Fibroblast of the conjunctiva (primary cell): ENCODE data around the gene IGFLR1.

Experiments used
- DNase-seq: peaks from one replicate; pipeline ENCODE4 v3.0.0-alpha.2; 2010; ENCODE audit warnings: low read depth

The IGFLR1 gene

DNA sequence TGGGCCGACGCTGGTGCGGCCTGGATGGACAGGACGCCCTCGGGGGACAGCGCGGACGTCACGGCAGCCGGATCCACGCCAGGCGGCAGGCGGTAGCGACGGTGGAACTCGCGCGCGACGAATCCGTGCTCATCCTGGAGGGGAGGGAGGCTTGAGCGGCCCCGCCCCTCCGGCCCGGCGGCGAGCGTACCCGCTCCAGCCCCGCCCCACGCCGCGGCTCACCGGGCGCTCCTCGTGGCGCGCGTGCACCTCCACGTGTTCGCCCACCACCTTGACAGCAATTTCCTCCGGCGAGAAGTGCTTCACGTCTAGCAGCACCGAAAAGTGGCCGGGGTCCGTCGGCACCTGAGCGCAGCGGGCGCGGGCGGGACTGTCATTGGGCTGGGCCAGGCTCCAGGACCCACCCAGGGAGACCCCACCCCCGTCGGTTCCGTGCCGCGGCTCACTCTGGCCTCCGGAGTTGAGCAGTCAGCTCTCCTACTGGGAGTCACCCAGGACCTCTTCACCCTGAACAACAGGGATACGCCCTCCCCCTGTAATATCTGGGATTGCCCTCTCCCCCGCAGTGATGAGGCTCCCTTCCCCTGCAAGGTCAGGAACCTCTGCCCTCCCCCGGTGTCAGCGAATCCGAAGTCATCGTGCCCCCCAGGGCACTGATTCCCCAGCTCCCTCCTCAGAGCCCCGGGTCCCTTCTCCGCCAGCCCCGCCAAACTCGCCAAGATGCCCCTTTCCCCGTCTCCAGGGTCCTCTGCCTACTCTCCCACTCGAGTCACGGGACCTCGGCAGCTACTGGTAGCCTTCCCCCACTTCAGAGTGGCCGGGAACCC lies 13.5 kb upstream of the IGFLR1 start:
- DNase-seq, result peak; percentile 83

DNA sequence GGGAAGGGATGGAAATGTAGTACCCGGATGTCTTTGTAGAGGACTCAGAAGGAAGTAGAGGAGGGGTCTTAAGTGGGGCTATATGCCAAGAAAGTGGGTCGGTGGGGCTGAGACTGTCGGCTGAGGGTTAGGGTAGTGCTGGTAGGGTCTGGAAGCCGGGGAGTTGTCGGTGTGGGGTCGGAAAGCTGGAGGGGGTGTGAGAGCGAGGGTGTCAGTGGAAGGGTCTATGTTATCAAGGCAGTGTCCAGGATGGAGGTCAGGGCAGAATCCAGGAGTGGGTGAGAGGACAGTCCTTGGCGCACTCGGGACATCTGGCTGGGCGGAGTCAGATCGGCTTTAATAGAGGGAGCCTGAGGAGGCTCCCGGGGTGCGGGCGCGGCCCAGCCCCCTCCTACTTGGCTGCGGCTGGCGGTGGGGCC lies 12.9 kb upstream of the IGFLR1 start:
- no peak for DNase-seq

DNA sequence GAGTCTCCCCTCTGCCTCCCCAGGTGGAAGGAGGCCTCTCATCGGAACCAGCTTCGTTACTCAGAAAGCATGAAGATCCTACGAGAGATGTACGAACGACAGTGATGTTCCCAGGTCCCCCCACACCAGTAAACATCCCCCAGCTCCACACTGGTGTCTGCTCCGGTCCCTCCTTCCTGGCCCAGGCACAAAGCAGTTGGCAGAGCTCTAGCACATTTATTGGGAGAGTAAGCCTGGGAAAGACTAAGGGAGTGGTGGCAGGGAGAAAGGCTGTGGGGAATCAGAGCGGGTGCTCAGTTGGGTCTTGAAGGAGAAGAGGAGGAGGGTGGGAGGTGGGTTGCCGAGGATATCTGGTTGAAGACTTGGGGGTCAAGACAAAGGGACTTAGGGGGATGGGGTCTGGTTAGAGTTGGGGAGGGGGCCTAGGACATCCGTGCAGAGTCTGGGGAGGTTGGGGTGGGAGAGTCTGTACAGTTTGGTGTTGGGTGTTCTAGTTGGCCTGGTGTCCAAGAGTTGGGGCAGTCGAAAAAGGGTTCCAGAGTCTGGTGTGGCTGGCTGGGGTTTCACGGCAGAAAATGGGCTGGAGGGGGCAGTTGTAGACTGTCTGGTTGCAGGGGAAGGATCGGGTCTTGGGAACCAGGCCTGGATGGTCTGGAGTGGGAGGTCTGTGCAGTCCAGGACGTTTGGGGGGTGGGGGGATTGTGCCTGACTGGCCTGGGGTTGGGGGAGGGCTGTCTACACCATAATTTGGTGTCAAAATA lies 12.3 kb upstream of the IGFLR1 start:
- no peak for DNase-seq

DNA sequence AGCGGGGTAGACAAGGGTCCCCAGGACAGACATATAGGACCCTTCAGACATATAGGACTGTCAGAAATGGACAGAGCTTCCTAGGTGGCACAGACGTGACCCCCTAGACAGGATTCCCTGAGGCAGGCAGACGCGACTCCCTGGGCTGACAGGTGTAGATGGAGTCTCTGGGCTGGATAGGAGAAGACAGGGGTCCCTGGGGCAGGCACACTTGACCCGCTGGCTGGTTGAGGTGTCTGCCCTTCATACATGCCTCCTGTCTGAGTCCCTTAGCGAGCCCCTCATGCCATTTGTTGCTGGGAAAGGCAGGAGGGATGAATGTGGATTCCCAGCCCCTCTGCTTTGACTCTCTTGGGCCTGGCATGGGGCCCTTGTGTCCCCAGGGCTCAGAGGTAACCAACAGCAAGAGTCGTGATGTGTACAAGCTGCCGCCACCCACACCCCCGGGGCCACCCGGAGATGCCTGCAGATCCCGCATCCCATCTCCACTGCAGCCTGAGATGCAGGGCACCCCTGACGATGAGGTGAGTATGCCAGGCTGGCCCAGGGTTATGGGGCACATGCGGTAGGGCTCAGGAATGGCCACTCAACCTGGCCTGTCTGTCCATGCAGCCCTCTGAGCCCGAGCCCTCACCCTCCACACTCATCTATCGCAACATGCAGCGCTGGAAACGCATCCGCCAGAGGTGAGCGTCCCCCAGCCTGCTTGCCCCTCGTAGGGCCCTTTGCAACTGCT lies 11.6 kb upstream of the IGFLR1 start:
- DNase-seq, result no peak

DNA sequence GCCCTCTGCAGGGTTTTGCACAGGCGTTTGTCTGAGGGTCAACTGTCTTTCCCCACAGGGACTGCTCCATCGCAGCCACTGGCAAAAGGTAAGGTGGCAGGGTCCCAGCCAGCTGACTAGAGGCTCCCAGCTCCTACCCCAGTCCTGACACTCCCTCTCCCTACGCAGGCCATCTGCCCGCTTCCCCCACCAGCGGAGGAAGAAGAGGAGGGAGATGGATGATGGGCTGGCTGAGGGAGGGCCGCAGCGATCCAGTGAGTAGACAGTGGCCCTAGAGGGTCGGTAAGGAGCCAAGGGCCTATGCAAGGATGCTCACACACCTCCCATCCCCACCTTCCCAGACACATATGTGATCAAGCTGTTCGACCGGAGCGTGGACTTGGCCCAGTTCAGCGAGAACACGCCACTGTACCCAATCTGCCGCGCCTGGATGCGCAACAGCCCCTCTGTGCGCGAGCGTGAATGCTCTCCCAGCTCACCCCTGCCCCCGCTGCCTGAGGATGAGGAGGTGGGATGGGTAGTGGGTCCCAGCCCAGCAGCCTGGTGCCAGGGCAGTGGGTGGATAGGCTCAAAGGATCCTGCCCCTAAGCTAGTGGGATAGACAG lies 10.6 kb upstream of the IGFLR1 start:
- DNase-seq, result no peak

DNA sequence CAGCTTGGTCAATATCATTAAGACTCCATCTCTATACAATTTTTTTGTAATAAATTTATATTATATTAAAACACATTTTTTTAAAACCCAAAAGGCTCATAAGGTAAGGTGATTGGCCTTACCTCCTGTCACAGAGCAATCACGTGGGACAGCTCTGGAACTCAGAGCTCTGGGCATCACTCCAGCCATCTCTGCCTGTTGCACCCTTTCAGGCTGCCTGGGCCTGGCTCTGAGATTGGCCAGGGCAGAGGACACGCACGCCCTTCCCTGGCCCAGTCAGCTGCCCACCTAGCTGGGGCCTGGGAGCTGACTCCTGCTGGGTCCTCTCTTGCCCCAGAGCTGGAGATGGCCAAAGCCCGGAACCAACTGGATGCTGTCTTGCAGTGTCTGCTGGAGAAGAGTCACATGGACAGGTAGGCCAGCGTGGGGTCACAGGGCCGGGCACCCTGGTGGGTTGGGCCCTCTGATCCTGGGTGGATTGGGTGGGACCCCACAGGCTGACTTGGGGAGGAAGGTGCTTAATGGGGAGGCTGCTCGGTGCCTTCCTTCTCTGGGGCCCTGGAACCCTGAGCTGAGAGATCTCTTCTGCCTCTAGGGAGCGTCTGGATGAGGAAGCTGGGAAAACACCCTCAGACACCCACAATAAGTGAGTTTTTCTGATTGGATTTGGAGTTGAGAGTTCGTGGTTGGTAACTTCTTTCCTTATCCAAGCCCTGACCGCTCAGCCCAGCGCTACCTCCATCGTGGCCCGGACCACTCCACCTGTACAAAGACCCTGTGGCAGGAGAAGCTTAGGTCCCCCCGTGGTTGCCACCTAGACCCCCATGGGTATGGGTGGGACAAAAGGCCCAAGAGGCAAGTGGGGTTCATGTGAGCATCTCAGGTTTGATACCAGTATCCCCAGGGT lies 9.8 kb upstream of the IGFLR1 start:
- no peak for DNase-seq

DNA sequence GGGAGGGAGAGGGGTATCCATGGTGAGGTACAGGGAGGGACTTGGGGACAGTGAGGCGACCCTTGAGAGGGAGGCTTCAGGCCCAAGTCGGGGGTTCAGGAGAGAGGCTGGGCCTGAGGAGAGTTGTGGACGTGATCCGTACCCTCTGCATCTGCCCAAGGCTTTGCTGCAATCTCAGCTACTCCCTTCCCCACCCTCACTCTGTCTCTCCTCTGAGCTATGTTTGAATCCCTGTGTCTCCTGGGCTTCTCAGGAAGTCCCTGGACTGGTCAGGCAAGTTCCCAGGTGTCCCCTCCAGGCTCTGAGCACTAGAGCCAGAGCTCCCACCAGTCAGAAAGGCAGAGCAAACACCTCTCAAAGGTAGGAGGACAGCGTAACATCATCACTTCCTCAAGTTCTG lies 7.9 kb upstream of the IGFLR1 start:
- DNase-seq, result no peak

DNA sequence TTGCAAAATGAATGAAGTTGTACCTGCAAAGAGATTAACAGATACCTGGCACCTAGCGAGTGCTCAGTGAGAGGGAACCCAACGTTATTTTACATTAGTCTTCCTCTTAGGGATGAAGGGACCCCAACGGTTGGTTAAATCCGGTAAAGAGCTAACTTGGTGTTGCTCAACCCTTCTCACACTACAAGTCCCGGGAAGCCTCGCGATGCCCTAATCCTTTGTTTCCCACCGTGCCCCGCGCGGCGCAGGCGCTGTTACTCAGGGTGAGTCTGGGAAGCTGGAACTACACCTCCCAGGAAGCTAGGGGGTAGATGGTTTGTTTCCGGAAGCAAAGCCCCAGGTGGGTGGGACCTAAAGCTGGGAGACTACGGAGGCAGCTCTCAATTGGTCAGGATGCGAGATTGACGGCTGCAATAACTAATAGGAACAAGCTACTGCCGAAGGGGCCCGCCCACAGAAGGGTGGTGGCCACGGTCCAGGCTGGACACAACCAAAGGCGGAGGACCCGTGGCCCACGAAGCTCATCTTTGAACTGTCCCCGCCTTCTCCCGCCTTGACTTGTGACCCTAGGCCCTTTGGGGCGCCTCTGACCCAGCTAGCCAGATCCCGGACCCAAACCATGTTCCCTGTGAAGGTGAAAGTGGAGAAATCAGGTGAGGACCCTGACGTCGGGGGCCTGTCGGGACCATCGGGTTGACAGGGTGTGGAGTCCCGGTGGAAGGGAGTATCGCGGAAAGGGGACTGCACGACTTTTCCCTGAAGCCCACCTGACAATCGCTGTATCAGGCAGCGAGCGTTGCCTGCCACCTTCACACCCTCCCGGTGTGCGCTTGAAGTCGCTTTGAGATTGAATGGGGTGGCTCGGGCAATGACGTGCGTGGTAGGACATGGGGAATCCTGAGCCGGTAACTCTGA lies 6.1 kb upstream of the IGFLR1 start, which contains the start of gene LIN37:
Gene LIN37, plus strand, starts transcription at position 471 of the 915 bp plus-strand sequence. Its CDS starts 149 bp downstream, at position 620.
- DNase-seq, result peak; percentile 99

DNA sequence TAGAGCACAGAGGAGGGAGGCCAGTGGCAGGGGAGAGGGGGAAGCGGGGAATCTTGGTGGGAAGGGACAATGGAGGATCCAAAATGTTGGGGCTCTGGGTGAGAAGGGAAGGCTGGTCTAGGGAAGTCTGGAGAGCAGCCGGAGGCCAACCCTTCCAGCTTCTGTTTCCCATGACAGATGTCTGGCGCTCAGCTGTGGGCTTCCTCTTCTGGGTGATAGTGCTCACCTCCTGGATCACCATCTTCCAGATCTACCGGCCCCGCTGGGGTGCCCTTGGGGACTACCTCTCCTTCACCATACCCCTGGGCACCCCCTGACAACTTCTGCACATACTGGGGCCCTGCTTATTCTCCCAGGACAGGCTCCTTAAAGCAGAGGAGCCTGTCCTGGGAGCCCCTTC lies 4.3 kb upstream of the IGFLR1 start:
- DNase-seq, result no peak

DNA sequence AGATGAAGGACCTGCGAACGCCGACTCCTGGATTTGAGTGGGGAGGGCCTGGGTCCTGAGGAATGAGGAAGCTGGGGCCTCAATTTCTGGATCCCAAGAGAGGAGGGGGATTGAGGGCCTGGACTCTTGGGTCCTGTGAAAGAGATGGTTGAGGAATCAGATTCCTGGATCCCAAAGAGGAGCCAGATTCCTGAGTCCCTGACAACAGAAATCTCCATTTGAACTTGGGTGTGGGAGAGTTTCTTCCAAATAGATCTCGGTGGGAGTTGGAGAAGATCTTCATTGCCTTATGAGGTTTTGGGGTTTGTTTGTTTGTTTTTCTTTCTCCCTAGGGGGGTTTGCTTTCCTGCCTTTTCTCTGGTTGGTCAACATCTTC lies 3.8 kb upstream of the IGFLR1 start:
- DNase-seq, result no peak

DNA sequence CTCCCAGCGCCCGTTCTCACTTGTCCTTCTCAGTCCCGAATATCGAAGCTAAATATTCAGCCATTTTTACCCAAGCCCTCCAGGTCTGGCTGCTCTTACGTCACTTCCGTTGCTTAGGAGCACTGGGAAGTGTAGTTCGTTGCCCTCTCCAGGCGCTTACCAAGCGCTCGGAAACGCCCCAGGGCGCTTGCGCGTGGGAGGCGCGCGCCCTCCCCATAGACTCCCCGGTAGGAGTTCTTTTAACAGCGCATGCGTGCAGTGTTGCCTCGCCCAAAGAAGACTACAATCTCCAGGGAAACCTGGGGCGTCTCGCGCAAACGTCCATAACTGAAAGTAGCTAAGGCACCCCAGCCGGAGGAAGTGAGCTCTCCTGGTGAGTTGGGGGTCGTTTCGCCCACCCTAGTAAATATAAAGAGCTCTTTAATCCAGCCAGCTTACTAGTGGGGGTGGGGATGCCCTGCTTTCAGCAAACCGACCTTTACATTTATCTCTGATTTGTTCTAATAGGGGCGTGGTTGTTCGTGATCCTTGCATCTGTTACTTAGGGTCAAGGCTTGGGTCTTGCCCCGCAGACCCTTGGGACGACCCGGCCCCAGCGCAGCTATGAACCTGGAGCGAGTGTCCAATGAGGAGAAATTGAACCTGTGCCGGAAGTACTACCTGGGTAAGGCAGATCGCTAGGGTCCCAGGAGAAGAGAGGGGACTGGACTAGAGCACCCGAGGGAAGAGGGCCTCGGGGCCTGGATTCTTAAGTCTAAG lies 3.3 kb upstream of the IGFLR1 start, which contains the start of the genes PSENEN and U2AF1L4:
Gene PSENEN, plus strand, starts transcription at position 324 of the 759 bp plus-strand sequence. Its CDS starts 280 bp downstream, at position 604.
Gene U2AF1L4, minus strand, starts transcription at position 91 of the 759 bp plus-strand sequence. Its CDS starts 27 bp downstream, at position 64.
- peak; percentile 100 for DNase-seq

DNA sequence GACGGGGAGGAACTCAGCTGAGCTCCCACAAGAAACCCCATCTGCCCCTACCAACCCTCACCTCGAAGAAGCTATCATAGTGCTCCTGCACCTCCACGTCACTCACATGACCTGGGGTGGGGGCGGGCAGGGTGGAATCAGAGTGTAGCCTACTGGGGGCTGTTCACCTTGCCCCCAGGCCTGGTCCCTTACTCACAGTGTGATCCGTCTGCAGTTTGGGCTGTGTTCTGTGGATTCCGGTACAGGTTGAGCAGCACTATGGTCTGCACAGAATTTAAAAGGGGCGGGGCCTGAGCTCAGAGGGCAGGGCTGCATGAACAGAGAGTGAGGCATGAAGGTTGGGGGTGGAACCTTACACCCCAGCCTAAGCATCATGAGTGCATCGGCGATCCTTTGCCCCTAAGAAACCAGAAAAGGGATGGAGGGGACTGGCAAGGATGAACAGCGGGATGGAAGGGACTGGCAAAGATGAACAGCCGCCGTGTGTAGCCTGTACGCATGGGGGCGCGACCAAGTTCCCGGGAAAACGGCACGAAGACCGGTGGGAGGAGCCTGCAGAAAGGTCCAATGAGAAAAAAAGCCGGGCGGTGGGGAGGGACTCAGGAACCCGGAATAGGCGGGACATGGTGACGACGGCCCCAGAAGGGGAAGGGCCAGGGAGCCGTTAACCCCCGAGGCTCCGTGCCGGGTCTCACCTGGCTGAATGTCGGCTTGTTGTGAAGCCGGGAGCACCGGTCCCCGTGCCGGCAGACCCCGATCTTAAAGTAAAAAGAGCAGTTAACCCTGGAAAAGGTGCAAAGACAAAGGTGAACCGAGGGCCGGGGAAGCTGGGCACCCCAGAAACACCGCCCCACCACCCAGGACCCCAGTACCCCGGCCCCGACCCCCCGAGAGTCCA lies 2.4 kb upstream of the IGFLR1 start:
- DNase-seq, result peak; percentile 92

DNA sequence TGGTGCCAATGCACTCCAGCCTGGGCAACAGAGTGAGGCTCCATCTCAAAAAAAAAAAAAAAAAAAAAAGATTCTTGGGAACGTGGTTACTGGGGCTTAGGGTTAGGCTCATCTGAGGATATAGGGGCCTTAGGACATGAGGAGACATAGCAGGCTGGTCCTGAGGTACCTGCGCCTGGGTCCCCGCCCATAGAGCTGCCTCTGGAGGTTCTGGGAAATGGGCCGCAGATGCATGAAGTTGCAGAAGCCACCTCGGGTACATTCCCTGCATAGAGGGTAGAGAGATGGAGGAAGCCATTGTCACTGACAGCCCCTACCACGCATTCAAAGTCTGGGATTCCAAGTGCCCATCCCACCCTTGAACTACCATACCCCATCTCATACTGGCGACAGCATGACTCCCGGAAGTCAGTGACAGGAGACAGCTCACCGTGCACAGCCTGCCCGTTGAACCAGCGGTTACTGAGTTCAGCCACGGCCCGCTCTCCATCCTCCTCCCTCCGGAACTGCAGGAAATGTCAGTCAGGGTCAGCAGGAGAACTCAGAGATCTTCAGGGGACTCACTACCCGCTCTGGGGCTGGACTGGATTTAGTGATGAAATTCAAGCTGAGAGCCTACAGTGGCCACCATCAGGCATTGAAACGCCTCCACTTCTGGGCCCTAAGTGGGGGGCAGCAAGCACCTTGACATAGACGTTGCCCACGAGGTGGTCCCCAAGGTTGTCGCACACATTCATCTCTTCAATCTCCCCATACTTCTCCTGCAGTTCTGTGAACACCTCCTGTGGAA lies 1.6 kb upstream of the IGFLR1 start:
- DNase-seq, result no peak

DNA sequence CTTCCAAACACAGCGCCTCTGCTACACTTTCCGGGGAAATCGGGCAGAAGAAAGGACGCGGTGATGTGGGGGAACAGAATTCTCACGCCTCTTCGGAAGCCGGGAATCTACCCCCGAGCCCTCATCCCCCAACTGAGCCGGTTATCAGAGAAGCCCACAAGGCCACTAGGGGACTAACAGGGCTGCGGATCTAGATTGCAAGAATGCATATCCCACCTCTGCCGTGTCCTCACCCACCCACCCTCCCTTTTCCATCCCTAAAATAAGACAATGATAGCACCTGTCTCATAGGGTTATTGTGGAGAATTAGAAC lies 1.1 kb downstream of the IGFLR1 start:
- DNase-seq, result no peak

DNA sequence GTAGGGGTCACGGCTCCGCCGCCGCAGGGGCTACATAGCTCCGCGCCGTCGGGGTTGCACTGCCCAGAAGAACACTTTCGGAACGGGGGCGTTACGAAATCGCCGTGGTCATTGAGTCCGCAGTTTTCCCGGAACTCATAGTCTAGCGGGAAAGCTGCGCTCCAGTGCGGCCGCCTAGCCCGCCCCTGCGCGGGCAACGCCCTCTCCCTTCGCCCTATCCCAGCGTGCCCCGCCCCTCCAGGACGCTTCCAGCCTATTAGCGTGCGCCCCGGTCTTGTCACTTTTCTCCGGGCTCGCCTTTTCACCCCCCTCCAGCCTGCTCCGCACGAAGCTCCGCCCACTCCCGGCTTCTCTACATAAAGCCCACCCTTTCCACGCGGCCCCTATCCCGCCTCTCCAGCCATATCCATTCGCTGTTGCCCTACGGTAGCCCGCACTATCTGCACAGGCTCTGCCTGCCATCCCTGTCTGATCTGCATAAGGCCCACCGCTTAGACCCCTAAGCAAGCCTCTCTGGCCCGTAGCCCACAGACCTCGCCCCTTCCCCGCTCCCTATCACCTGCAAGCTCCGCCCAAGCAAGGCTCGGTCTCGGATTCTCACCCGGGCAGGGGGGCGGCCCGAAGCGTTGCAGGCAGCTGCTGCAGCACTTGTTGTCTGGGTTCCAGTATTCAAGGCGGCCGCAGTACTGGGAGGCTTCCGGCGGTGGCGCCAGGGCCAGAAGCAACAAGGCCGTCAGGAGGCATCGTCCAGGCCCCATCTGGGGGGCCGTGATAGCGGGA lies 1.6 kb downstream of the IGFLR1 start:
- DNase-seq, result peak; percentile 92

DNA sequence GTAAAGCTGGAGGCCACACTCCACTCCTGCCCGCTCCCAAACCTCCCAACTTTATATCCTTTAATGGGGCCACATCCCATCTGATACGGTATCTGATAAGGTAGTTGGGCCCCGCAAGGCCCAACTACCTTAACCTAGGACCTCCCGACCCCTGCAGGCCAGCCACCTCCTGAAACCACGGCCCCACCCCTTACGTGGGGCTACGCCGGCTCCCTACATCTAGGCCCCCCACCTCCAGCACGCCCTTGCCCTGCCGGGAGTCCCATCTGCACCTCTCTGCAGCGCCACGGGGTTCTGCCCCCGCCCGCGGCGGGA lies 2.2 kb downstream of the IGFLR1 start:
- no peak for DNase-seq
